GM12891 (cell line): ENCODE measurements around the gene PRDM16.

ENCODE experiments used
- POLR2A ChIP-seq: IDR thresholded peaks from 2 replicates; pipeline ENCODE4 v1.6.1; 2011; ENCODE audit warnings: low read depth, low read length, control low read depth
- POLR2AphosphoS5 ChIP-seq: IDR thresholded peaks from 2 replicates; pipeline ENCODE4 v1.6.1; 2011; ENCODE audit warnings: low read depth, low read length, control low read depth
- POU2F2 ChIP-seq: IDR thresholded peaks from 2 replicates; pipeline ENCODE4 v1.6.1; 2011; ENCODE audit warnings: low read depth, mild to moderate bottlenecking, control low read depth, low read length, moderate library complexity
- TAF1 ChIP-seq: IDR thresholded peaks from 2 replicates; pipeline ENCODE4 v1.6.1; 2011; ENCODE audit warnings: low read depth, low read length, control low read depth

GRCh38 chr1:3323796-3324703 lies 255.0 kb downstream of the PRDM16 start:
- TF ChIP-seq POLR2A (no peak), TAF1 (no peak), POU2F2 (no peak), POLR2AphosphoS5 (no peak)
